ENCODE measurements around the gene BAHCC1. TPM values are rescaled to one million over a fixed set of nuclear protein-coding genes. Genes with fewer than 3 reads are reported as not detected.

Gene BAHCC1
- total and polyA plus RNA-seq, 9 of the 15 experiments (the other 6 are each of a cell fraction or from before 2014, with no cell fraction given): 0.14 to 26.9 (median 5.0) TPM

- TF ChIP-seq CHD7 (IDR thresholded peaks at IDR 0.05; ENCODE audit: low read depth, low read length): no peak
- TF ChIP-seq NRF1 (conservative IDR thresholded peaks at IDR 0.05 in 1 of 2, IDR thresholded peaks at IDR 0.05 in 1 of 2): peak in 1 of 2 experiments; percentile 46; a peak in 2 of 4 replicates
- TF ChIP-seq ZHX1 (conservative IDR thresholded peaks at IDR 0.05; ENCODE audit: low read length): no peak
- TF ChIP-seq THRB (CRISPR knock-in tag; conservative IDR thresholded peaks at IDR 0.05): no peak
- TF ChIP-seq KLF13 (tag; IDR thresholded peaks at IDR 0.05; ENCODE audit: borderline replicate concordance, low read depth): no peak
- TF ChIP-seq NEUROD1 (IDR thresholded peaks at IDR 0.05; ENCODE audit: borderline replicate concordance, low read depth, low read length, partially characterized antibody): no peak
- TF ChIP-seq FUS (optimal IDR thresholded peaks at IDR 0.05; ENCODE audit: low read depth, low read length): no peak
- no peak for TF ChIP-seq RFX5 (IDR thresholded peaks at IDR 0.05; ENCODE audit: low read depth, low read length)
- peak; percentile 41 for TF ChIP-seq RBM22 (IDR thresholded peaks at IDR 0.05; ENCODE audit: low read depth, low read length, poor library complexity, severe bottlenecking)
- TF ChIP-seq ZNF217 (CRISPR knock-in tag; IDR thresholded peaks at IDR 0.05): no peak
Observed at GRCh38 chr17:81387100-81388090, 7.9 kb upstream of the BAHCC1 start (continued).
